ENCODE measurements around the gene AMY1A.
"Not testable (repeated sequence)": the region's sequence is repeated elsewhere in the genome, so short reads cannot be mapped to it uniquely, and the experiment has no call there.

AMY1A gene

DNA sequence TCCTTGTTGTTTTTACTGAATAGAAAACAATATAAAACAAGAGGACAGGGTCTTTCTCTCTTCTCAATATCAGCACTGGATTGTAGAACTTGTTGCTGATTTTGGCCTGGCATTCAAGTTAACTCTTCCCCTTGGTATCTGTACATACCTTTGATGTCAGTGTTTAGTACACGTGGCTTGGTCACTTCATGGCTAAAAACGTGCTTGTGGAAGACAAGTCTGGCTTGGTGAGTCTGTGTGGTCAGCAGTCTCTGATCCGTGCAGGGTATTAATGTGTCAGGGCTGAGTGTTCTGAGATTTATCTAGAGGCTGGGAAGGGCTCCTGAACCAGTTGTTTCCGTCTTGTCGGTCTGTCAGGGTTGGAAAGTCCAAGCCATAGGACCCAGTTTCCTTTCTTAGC, at the start of gene AMY1A:
Gene AMY1A (plus strand): TSS at position 301 of the 400 bp plus-strand sequence. CDS start 571 bp downstream, outside the sequence.
- TF ChIP-seq, protein P1, sequence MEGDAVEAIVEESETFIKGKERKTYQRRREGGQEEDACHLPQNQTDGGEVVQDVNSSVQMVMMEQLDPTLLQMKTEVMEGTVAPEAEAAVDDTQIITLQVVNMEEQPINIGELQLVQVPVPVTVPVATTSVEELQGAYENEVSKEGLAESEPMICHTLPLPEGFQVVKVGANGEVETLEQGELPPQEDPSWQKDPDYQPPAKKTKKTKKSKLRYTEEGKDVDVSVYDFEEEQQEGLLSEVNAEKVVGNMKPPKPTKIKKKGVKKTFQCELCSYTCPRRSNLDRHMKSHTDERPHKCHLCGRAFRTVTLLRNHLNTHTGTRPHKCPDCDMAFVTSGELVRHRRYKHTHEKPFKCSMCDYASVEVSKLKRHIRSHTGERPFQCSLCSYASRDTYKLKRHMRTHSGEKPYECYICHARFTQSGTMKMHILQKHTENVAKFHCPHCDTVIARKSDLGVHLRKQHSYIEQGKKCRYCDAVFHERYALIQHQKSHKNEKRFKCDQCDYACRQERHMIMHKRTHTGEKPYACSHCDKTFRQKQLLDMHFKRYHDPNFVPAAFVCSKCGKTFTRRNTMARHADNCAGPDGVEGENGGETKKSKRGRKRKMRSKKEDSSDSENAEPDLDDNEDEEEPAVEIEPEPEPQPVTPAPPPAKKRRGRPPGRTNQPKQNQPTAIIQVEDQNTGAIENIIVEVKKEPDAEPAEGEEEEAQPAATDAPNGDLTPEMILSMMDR (IDR thresholded peaks at IDR 0.05) = not testable (repeated sequence)

DNA sequence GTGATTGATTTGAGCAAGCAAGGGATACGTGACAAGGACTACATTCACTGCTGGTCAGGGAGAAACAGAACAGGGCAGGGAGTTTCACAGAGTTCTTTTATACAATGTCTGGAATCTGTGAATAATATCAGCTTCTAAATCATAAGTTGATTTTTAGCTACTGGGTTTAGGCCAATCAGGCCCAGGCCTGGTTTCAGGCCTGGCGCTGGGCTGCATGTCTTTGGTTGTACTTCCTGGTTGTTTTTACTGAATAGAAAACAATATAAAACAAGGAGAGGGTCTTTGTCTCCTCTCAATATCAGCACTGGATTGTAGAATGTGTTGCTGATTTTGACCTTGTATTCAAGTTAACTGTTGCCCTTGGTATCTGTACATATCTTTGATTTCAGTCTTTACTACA, 39.2 kb upstream of the AMY1A start:
- TF ChIP-seq, protein P1 (IDR thresholded peaks at IDR 0.05) = no peak

DNA sequence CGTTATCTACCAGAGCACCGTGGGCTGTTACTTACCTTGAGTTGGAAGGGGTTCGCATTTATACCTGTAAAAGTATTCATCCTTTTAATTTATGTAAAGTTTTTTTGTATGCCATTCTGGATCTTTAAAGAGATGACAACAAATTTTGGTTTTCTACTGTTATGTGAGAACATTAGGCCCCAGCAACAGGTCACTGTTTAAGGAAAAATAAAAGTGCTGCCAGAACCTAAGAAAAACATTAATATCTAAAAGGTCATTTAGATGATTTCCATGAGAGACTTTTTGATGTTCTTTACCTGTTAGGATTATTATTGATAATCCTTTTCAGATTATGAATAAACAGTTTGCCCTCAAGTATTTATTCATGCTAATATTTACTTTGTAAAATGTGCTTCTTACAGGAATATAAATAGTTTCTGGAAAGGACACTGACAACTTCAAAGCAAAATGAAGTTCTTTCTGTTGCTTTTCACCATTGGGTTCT, 38.5 kb upstream of the AMY1A start, which contains the start of gene AMY2A:
Gene AMY2A (plus strand): TSS at position 434 of the 484 bp plus-strand sequence. CDS start 14 bp downstream, at position 448.
- TF ChIP-seq, protein P1 (IDR thresholded peaks at IDR 0.05) = not testable (repeated sequence)

GRCh38 chr1:103696110-103696509, 40.5 kb downstream of the AMY1A start, which contains the start of gene AMY1B:
Gene AMY1B (minus strand): TSS chr1:103696210. CDS start chr1:103695639, 571 bp downstream.
- TF ChIP-seq, protein P1 (IDR thresholded peaks at IDR 0.05) = not testable (repeated sequence)

Data from LNCAP (cell line).